A549 (cell line): Measurements from ENCODE around the gene MAML1. TPM values are rescaled to one million over a fixed set of nuclear protein-coding genes. Genes with fewer than 3 reads are reported as not detected.

Experiments used
- ATAC-seq, 2 experiments: fragments of 200-7000 bp in 1 of 2; fragments of >200 bp in 1 of 2; cut with Nextera tagmentation in 1 of 2; cut with Tn5 transposase in 1 of 2; 3 replicates each; pipeline versions ENCODE4 v1.8.0 to v1.9.1; 2018 to 2020; ENCODE audit warnings: mild to moderate bottlenecking in 1 of 2, moderate library complexity in 1 of 2
- CTCF ChIA-PET: fragments of 300-600 bp; sonication (Branson Sonifier 250); formaldehyde crosslinking; extraction: SDS; loops from one replicate; lab custom pipeline; 2021; ENCODE audit warnings: antibody characterized with exemption, inconsistent platforms; lab: Yijun Ruan, JAX
- POLR2A ChIA-PET: fragments of 350-600 bp; formaldehyde crosslinking; extraction: SDS; loops from one replicate; lab custom pipeline; 2021; ENCODE audit warnings: antibody characterized with exemption, inconsistent platforms; lab: Yijun Ruan, JAX
- DNase-seq, 2 experiments: peaks; one replicate each; pipeline versions ENCODE4 v3.0.0 to v3.0.0-alpha.2; 2011 to 2016; ENCODE audit warnings: low read depth in 1 of 2, low spot score in 1 of 2
- FAIRE-seq: peaks from 2 replicates; lab custom pipeline; 2011; peaks lifted over from hg19 to GRCh38; lab: Jason Lieb, UNC
- H3K27ac ChIP-seq, 2 experiments: fragments of >200 bp; sonication (Bioruptor Twin); formaldehyde crosslinking; 3 replicates each; pipeline ENCODE4 v1.5.1; 2016 to 2017
- H3K4me1 ChIP-seq: fragments of >200 bp; sonication (Bioruptor Twin); formaldehyde crosslinking; 3 replicates; pipeline ENCODE4 v1.6.1; 2016
- H3K4me2 ChIP-seq: fragments of >200 bp; sonication (Bioruptor Twin); formaldehyde crosslinking; 3 replicates; pipeline ENCODE4 v1.6.1; 2016
- H3K4me3 ChIP-seq: fragments of >200 bp; sonication (Bioruptor Twin); formaldehyde crosslinking; 3 replicates; pipeline ENCODE4 v1.5.1; 2016
- H3K9me3 ChIP-seq: fragments of >200 bp; sonication (Bioruptor Twin); formaldehyde crosslinking; 3 replicates; pipeline ENCODE4 v1.6.1; 2016
- BHLHE40 ChIP-seq: IDR thresholded peaks from 2 replicates; pipeline ENCODE4 v1.6.1; 2012; ENCODE audit warnings: low read depth, low read length, inconsistent platforms
- CBX8 ChIP-seq: fragments of 200-600 bp; sonication (generic); IDR thresholded peaks from 2 replicates; pipeline ENCODE4 v1.6.1; 2016
- CEBPB ChIP-seq, 2 experiments: fragments of >200 bp in 1 of 2; sonication (Bioruptor Twin) in 1 of 2; formaldehyde crosslinking in 1 of 2; IDR thresholded peaks; 2 replicates each; pipeline ENCODE4 v1.6.1; 2012 to 2016
- CHD4 ChIP-seq: fragments of 200-600 bp; sonication (generic); IDR thresholded peaks from 2 replicates; pipeline ENCODE4 v1.6.1; 2016; ENCODE audit warnings: antibody characterized with exemption, mild to moderate bottlenecking, borderline replicate concordance
- E2F6 ChIP-seq: IDR thresholded peaks from 2 replicates; pipeline ENCODE4 v1.6.1; 2012; ENCODE audit warnings: low read depth, borderline replicate concordance
- EHF ChIP-seq: fragments of 250-450 bp; sonication (Bioruptor Pico); IDR thresholded peaks from 2 replicates; pipeline ENCODE4 v1.5.0; 2020; ENCODE audit warnings: mild to moderate bottlenecking
- EHMT2 ChIP-seq: fragments of 200-600 bp; sonication (generic); IDR thresholded peaks from 2 replicates; pipeline ENCODE4 v1.6.1; 2016; ENCODE audit warnings: antibody characterized with exemption, low read depth, mild to moderate bottlenecking, moderate library complexity
- EP300 ChIP-seq, 2 experiments: fragments of >200 bp; sonication (Bioruptor Twin); formaldehyde crosslinking; IDR thresholded peaks; 2 replicates in 1 of 2; 3 replicates in 1 of 2; pipeline ENCODE4 v1.6.1; 2016 to 2017
- ESRRA ChIP-seq: fragments of 150-350 bp; IDR thresholded peaks from 2 replicates; pipeline ENCODE4 v1.6.1; 2014; ENCODE audit warnings: mild to moderate bottlenecking, low read length, borderline replicate concordance
- FOSB ChIP-seq: fragments of 250-450 bp; sonication (Bioruptor Pico); IDR thresholded peaks from 2 replicates; pipeline ENCODE4 v1.5.0; 2020; ENCODE audit warnings: mild to moderate bottlenecking, moderate library complexity
- FOSL2 ChIP-seq, 2 experiments: fragments of 450-650 bp in 1 of 2; fragments of >200 bp in 1 of 2; sonication (Bioruptor Twin) in 1 of 2; formaldehyde crosslinking; IDR thresholded peaks; 2 replicates each; pipeline versions ENCODE4 v1.5.0 to v1.6.1; 2016 to 2020; ENCODE audit warnings: mild to moderate bottlenecking in 1 of 2, moderate library complexity in 1 of 2
- HDAC2 ChIP-seq: fragments of 200-600 bp; sonication (generic); IDR thresholded peaks from 2 replicates; pipeline ENCODE4 v1.6.1; 2016
- HES2 ChIP-seq: fragments of >200 bp; sonication (Bioruptor Twin); formaldehyde crosslinking; IDR thresholded peaks from 2 replicates; pipeline ENCODE4 v1.6.1; 2016
- HMGXB4 ChIP-seq: fragments of 250-450 bp; sonication (Bioruptor Pico); IDR thresholded peaks from 2 replicates; pipeline ENCODE4 v1.5.0; 2021; ENCODE audit warnings: mild to moderate bottlenecking, moderate library complexity, borderline replicate concordance
- HOXA7 ChIP-seq: fragments of 250-450 bp; sonication (Bioruptor Pico); IDR thresholded peaks from 2 replicates; pipeline ENCODE4 v1.5.0; 2020; ENCODE audit warnings: mild to moderate bottlenecking, moderate library complexity
- HOXB13 ChIP-seq: fragments of 250-450 bp; sonication (Bioruptor Pico); IDR thresholded peaks from 2 replicates; pipeline ENCODE4 v1.5.0; 2020; ENCODE audit warnings: low read depth, mild to moderate bottlenecking, moderate library complexity
- HOXB5 ChIP-seq: fragments of 250-450 bp; sonication (Bioruptor Pico); IDR thresholded peaks from 2 replicates; pipeline ENCODE4 v1.5.0; 2020; ENCODE audit warnings: mild to moderate bottlenecking, moderate library complexity
- JUN ChIP-seq, 2 experiments: fragments of >200 bp; sonication (Bioruptor Twin); formaldehyde crosslinking; IDR thresholded peaks; 2 replicates in 1 of 2; 3 replicates in 1 of 2; pipeline ENCODE4 v1.6.1; 2016 to 2017
- KDM1A ChIP-seq: fragments of 200-600 bp; sonication (generic); IDR thresholded peaks from 2 replicates; pipeline ENCODE4 v1.6.1; 2016; ENCODE audit warnings: low read depth, mild to moderate bottlenecking
- MAX ChIP-seq: IDR thresholded peaks from 2 replicates; pipeline ENCODE4 v1.6.1; 2012
- MYC ChIP-seq: IDR thresholded peaks from 2 replicates; pipeline ENCODE4 v1.6.1; 2012; ENCODE audit warnings: mild to moderate bottlenecking, inconsistent platforms, low read length, improper control_type of control experiment, borderline replicate concordance
- NR3C1 ChIP-seq: fragments of >200 bp; sonication (Bioruptor Twin); formaldehyde crosslinking; IDR thresholded peaks from 3 replicates; pipeline ENCODE4 v1.6.1; 2017
- POLR2A ChIP-seq: IDR thresholded peaks from 2 replicates; pipeline ENCODE4 v1.6.1; 2012; ENCODE audit warnings: mild to moderate bottlenecking, low read length
- RAD21 ChIP-seq, 2 experiments: fragments of >200 bp in 1 of 2; sonication (Bioruptor Twin) in 1 of 2; formaldehyde crosslinking in 1 of 2; IDR thresholded peaks in 1 of 2; conservative IDR thresholded peaks in 1 of 2; 2 replicates in 1 of 2; 3 replicates in 1 of 2; pipeline ENCODE4 v1.6.1; 2012 to 2018; ENCODE audit warnings: inconsistent platforms in 1 of 2
- RARB ChIP-seq: fragments of 250-450 bp; sonication (Bioruptor Pico); IDR thresholded peaks from 2 replicates; pipeline ENCODE4 v1.8.0; 2021; ENCODE audit warnings: mild to moderate bottlenecking, moderate library complexity
- RCOR1 ChIP-seq: fragments of 150-350 bp; IDR thresholded peaks from 2 replicates; pipeline ENCODE4 v1.6.1; 2014; ENCODE audit warnings: antibody characterized with exemption, low read length, low read depth
- REST ChIP-seq: fragments of 200-600 bp; sonication (generic); IDR thresholded peaks from 2 replicates; pipeline ENCODE4 v1.6.1; 2016; ENCODE audit warnings: antibody characterized with exemption, mild to moderate bottlenecking, moderate library complexity
- RFX5 ChIP-seq: fragments of 450-650 bp; IDR thresholded peaks from 2 replicates; pipeline ENCODE4 v1.7.1; 2014; ENCODE audit warnings: antibody characterized with exemption, mild to moderate bottlenecking, moderate library complexity
- RNF2 ChIP-seq: fragments of 200-600 bp; sonication (generic); IDR thresholded peaks from 2 replicates; pipeline ENCODE4 v1.6.1; 2016; ENCODE audit warnings: low read depth, mild to moderate bottlenecking, antibody characterized with exemption, moderate library complexity, borderline replicate concordance
- TFCP2L1 ChIP-seq: fragments of 250-450 bp; sonication (Bioruptor Pico); IDR thresholded peaks from 2 replicates; pipeline ENCODE4 v1.5.0; 2021; ENCODE audit warnings: mild to moderate bottlenecking
- ZNF302 ChIP-seq: fragments of 250-450 bp; sonication (Bioruptor Pico); IDR thresholded peaks from 2 replicates; pipeline ENCODE4 v1.9.0; 2021; ENCODE audit warnings: inconsistent platforms, mild to moderate bottlenecking, moderate library complexity
- ZSCAN20 ChIP-seq: fragments of 250-450 bp; sonication (Bioruptor Pico); IDR thresholded peaks from 2 replicates; pipeline ENCODE4 v1.8.0; 2022; ENCODE audit warnings: mild to moderate bottlenecking, moderate library complexity
- WGBS: methylation state at CpG from one replicate; pipeline ENCODE4 v1.1.6; 2017; ENCODE audit errors: missing lambda C conversion rate; 5-methylcytosine and 5-hydroxymethylcytosine counted together
- polyA plus RNA-seq, 4 experiments: library from polyadenylated mRNA; depleted of rRNA in 3 of 4; stranded (reverse); fragments of >200 nt; fragmentation: RNase III in 1 of 4; extraction: RNeasy Plus Mini Kit Qiagen cat#74134 plus additional on column Dnase treatment in 1 of 4; gene quantifications; 2 replicates in 3 of 4; 3 replicates in 1 of 4; pipeline ENCODE4 v1.2.3, GENCODE V29; 2011 to 2017

MAML1 gene
- polyA plus RNA-seq, 2 of the 4 experiments (the other 2 are of a cell fraction), result 6.9 to 12.0 TPM

- peak; percentile 42; the same call in 1 of the 2 replicates for TF ChIP-seq MAX
- no peak for TF ChIP-seq RAD21 (conservative IDR thresholded peaks at IDR 0.05 in 1 of 2, IDR thresholded peaks at IDR 0.05 in 1 of 2)
- no peak for TF ChIP-seq ESRRA
- no peak for TF ChIP-seq FOSL2 (IDR thresholded peaks at IDR 0.05)
- no peak; the same call in 1 of the 2 replicates for TF ChIP-seq FOSL2 (CRISPR knock-in tag; IDR thresholded peaks at IDR 0.05)
- TF ChIP-seq REST, result no peak; the same call in 1 of the 2 replicates
- TF ChIP-seq POLR2A, result peak; percentile 75
- TF ChIP-seq BHLHE40, result no peak
- no peak for TF ChIP-seq CBX8
- no peak for TF ChIP-seq RCOR1
- no peak for TF ChIP-seq ZNF302
- TF ChIP-seq EHF, result no peak
- no peak for TF ChIP-seq KDM1A
- no peak for TF ChIP-seq HOXB5
- no peak for TF ChIP-seq CHD4
- no peak for TF ChIP-seq EHMT2
- TF ChIP-seq ZSCAN20 (CRISPR knock-in tag), result no peak
- no peak for TF ChIP-seq MYC
- no peak for TF ChIP-seq CEBPB (IDR thresholded peaks at IDR 0.05)
- no peak for TF ChIP-seq RNF2
- TF ChIP-seq RFX5, result no peak
- TF ChIP-seq NR3C1, result no peak
- TF ChIP-seq HDAC2, result no peak
- no peak; the same call in none of the 2 replicates for TF ChIP-seq FOSB (CRISPR knock-in tag)
- TF ChIP-seq E2F6, result no peak
- TF ChIP-seq HOXB13, result no peak
- no peak for TF ChIP-seq EP300 (IDR thresholded peaks at IDR 0.05)
These were observed 88.9 kb downstream of the MAML1 start (continued) for GRCh38 chr5:179821298-179822058.

GRCh38 chr5:179822059-179822432, 89.4 kb downstream of the MAML1 start:
- DNase-seq, result no peak
- Histone ChIP-seq H3K4me3 (peak overlapping the region; percentile 81), H3K4me2 (peak overlapping the region; percentile 96), H3K9me3 (no peaks in the 10 kb centered on the region), H3K27ac (peak overlapping the region; percentile 95 to 98), H3K4me1 (peaks cover 76% of the 10 kb centered on the region)
- no peak for ATAC-seq
- CTCF ChIA-PET, result interaction anchor here (1.4 to 4.8 kb wide), 4 partner anchors 11 to 86 kb away, joined by 5 to 27 read pairs (median 6); partner anchors contain the start of gene TBC1D9B
- POLR2A ChIA-PET, result interaction anchor here (0.6 to 1.3 kb wide), 3 partner anchors 9 to 20 kb away, joined by 3 to 4 read pairs (median 3); no protein-coding TSS in a partner anchor
- no peak for FAIRE-seq
- 3% methylated on average over 3 of the region's 3 CpGs for WGBS
- TF ChIP-seq HOXA7 (CRISPR knock-in tag) (peak; percentile 89), HES2 (no peak), JUN (IDR thresholded peaks at IDR 0.05) (peak in 1 of 2 experiments; percentile 18; a peak in 1 of 5 replicates), TFCP2L1 (CRISPR knock-in tag) (0 out of 2 replicates have a peak, but pooled peaks have one; percentile 6), ZSCAN20 (CRISPR knock-in tag) (0 out of 2 replicates have a peak, but pooled peaks have one; percentile 62), RNF2 (no peak), HMGXB4 (CRISPR knock-in tag) (0 out of 2 replicates have a peak, but pooled peaks have one; percentile 47), RARB (peak; percentile 74; the same call in 1 of the 2 replicates), FOSB (CRISPR knock-in tag) (0 out of 2 replicates have a peak, but pooled peaks have one; percentile 18), ESRRA (no peak)
